Measurements from ENCODE around the gene ATF1. TPM values are rescaled to one million over a fixed set of nuclear protein-coding genes. Genes with fewer than 3 reads are reported as not detected.
"Not testable (repeated sequence)": the region's sequence is repeated elsewhere in the genome, so short reads cannot be mapped to it uniquely, and the experiment has no call there.

ATF1 gene
- total RNA-seq, 2 donors from 2014 or later, result 10.0 to 17.5 TPM

DNA sequence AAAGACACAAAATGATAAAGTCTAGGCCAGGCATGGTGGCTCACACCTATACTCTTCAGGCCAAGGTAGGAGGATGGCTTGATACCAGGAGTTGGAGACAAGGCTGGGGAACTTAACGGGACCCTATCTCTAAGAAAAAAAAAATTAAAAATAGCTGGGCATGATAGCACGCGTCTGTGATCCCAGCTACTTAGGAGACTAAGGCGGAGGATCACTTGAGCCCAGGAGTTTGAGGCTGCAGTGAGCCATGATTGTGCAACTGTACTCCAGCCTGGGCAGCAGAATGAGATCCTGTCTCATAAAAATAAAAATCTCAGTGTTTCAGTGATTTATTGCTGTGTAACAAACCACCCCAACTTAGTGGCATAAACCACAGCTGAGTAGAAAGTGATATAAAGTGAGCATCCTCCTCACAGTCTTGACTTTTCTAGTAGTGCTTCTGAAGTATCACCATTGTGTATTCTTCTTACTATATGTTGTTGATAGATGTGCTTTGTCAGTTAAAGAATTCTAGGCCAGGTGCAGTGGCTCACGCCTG is 10.6 kb upstream of the ATF1 start:
- no peak overlapping the region for H3K4me3 ChIP-seq
- H3K4me1 ChIP-seq, result no peaks in the 10 kb centered on the region
- H3K9me3 ChIP-seq, result no peaks in the 10 kb centered on the region
- no peaks in the 10 kb centered on the region for H3K36me3 ChIP-seq
- TF ChIP-seq, protein P1, sequence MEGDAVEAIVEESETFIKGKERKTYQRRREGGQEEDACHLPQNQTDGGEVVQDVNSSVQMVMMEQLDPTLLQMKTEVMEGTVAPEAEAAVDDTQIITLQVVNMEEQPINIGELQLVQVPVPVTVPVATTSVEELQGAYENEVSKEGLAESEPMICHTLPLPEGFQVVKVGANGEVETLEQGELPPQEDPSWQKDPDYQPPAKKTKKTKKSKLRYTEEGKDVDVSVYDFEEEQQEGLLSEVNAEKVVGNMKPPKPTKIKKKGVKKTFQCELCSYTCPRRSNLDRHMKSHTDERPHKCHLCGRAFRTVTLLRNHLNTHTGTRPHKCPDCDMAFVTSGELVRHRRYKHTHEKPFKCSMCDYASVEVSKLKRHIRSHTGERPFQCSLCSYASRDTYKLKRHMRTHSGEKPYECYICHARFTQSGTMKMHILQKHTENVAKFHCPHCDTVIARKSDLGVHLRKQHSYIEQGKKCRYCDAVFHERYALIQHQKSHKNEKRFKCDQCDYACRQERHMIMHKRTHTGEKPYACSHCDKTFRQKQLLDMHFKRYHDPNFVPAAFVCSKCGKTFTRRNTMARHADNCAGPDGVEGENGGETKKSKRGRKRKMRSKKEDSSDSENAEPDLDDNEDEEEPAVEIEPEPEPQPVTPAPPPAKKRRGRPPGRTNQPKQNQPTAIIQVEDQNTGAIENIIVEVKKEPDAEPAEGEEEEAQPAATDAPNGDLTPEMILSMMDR (IDR thresholded peaks at IDR 0.05), result no peak
- DNase-seq (ENCODE audit: low spot score), result no peak
- H3K27me3 ChIP-seq, result no peaks in the 10 kb centered on the region
- H3K27ac ChIP-seq, result peak overlapping the region in 1 of 2 donors; percentile 76

DNA sequence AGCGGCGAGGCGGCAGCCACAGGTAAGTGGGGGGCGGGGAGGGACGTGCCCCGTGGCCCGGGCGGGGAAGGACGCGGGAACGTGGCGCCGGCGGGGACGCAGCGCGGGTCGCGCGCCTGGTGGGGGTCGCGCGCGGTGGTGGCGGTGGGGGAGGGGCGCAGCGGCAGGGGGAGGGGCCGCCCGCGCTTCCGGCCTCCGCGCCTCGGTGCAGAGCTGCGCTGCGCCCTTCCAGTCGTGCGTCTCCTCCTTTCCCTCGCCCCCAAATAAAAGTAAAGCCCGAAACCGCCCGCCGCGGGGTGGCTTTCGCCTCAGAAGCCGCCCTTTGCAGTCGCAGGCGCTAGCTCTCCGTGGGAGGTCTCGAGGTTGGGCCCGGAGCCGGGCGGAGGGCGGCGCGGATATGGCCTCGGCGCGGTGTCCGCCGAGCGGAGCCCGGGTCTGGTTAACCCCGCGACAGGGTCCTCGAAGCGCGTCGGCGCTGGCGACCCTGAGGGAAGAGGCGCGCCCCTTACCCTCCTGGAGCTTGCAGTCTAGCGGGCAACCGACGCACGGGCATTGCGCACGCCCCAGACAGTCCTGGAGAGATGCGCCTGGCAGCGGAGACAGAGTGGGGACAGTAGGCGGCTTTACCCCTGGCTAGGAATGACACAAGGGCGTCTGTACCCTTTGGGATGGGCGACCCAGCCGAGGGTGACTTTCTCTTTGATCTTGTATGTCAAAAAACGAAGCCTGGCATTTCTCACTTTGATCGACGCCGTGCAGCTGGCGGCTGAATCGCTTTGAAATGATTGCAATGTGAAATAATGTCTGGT is 589 bp downstream of the ATF1 start:
- no peaks in the 10 kb centered on the region for H3K36me3 ChIP-seq
- H3K4me3 ChIP-seq, result peak overlapping the region; percentile 92 to 97
- H3K4me1 ChIP-seq, result peaks cover 0 to 24% of the 10 kb centered on the region in 2 donors
- TF ChIP-seq, protein P1 (IDR thresholded peaks at IDR 0.05), result no peak
- peak overlapping the region; percentile 97 to 98 for H3K27ac ChIP-seq
- H3K27me3 ChIP-seq, result no peaks in the 10 kb centered on the region
- H3K9me3 ChIP-seq, result no peaks in the 10 kb centered on the region
- DNase-seq (ENCODE audit: low spot score), result no peak

DNA sequence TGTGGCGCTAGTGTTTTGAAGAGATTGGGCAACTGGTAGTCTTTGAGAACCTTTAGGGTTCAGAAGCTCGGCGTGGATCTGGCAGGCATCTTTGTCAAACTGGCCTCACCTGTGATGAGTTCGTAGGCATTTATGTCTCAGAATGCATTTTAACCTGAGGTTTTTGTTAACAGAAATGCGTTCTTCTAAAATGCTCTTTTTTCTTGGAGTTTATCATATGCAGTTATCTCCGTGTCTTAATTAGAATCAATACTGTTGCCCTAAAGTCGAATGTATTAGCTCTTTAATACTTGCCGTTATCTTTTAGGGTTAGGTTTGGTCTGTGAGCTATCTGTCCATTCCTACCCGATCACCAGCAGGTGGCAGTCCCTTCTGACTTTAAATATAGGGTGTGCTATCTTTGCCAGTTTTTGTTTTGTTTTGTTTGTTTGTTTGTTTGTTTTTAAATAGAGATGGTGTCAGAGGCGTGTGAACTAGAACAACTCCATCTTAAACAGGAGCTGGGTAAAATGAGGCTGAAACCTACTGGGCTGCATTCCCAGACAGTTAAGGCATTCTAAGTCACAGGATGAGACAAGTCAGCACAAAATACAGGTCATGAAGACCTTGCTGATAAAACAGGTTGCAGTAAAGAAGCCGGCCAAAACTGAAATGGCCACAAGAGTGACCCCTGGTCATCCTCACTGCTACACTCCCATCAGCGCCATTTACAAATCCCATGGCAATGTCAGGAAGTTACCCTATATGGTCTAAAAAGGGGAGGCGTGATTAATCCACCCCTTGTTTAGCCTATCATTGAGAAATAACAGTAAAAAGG is 1.4 kb downstream of the ATF1 start:
- Histone ChIP-seq H3K4me1 (peaks cover 0 to 24% of the 10 kb centered on the region in 2 donors), H3K27me3 (no peaks in the 10 kb centered on the region), H3K36me3 (no peaks in the 10 kb centered on the region), H3K27ac (peak overlapping the region; percentile 97 to 98), H3K4me3 (peak overlapping the region; percentile 92 to 97), H3K9me3 (no peaks in the 10 kb centered on the region)
- TF ChIP-seq, protein P1 (IDR thresholded peaks at IDR 0.05), result peak; percentile 54 to 77
- DNase-seq (ENCODE audit: low spot score), result no peak

DNA sequence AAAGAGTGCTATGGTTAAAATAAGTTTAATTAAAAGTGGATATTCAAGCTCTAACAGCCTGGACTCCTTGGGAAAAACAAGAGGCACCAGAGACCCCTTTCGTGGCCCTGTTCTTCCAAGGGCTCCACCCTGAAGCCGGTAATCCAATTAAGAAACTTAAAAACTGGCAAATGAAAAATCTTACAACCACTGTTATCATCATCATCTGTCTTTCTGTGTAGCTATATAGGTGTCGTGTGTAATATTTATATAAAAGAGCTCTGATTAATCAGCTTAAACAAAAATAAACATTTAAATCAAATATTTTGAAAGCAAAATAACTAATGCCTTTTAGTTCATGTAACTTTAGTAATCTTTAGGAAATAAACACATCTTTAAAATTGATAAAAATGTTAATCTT is 4.5 kb downstream of the ATF1 start:
- Histone ChIP-seq H3K4me1 (peaks cover 0 to 15% of the 10 kb centered on the region in 2 donors), H3K27me3 (no peaks in the 10 kb centered on the region), H3K9me3 (no peaks in the 10 kb centered on the region), H3K4me3 (no peak overlapping the region), H3K36me3 (peaks cover 6% of the 10 kb centered on the region), H3K27ac (peak overlapping the region in 1 of 2 donors; percentile 7)
- TF ChIP-seq, protein P1 (IDR thresholded peaks at IDR 0.05), result no peak
- DNase-seq (ENCODE audit: low spot score), result no peak

DNA sequence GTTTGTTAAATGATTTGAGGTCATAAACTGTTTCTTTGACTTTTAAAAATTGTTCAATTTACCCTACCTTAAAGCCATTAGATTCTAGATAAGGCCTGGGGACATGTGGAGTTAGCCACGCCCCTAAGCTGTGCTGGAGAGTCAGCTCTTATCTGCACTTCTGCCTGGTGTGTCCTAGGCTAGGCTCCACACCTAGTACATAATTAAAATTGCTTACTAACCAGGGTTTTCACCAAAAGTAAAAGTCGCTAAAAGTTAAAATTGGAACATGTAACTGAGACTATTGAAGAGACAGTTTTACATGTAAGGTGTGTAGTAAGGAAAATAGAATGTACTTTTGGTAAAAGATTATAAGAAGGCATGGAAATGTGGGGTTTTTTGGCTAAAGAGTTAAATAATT is 4.9 kb downstream of the ATF1 start:
- not testable (repeated sequence) for H3K27ac ChIP-seq; H3K27me3 ChIP-seq; DNase-seq (ENCODE audit: low spot score)

DNA sequence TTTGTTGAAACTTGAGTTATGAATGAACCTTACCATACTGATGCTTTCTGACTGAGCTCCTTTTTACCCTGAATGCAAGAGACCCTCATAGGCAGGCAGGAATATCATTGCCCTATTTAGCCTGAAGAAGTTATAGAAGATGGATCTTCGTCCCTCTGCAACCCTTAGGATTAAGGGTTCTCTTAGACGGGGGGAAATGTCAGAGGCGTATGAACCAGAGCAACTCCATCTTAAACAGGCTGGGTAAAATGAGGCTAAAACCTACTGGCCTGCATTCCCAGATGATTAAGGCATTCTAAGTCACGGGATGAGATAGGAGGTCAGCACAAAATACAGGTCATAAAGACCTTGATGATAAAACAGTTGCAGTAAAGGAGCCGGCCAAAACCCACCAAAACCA is 7.5 kb downstream of the ATF1 start:
- Histone ChIP-seq H3K4me1 (peaks cover 0 to 6% of the 10 kb centered on the region in 2 donors), H3K9me3 (no peaks in the 10 kb centered on the region), H3K4me3 (no peak overlapping the region), H3K27ac (no peak overlapping the region), H3K36me3 (peaks cover 6% of the 10 kb centered on the region), H3K27me3 (no peaks in the 10 kb centered on the region)
- TF ChIP-seq, protein P1 (IDR thresholded peaks at IDR 0.05), result no peak
- DNase-seq (ENCODE audit: low spot score), result no peak

More for the DNA sequence above, 4.9 kb downstream of the ATF1 start:
- not testable (repeated sequence) for H3K36me3 ChIP-seq, H3K4me3 ChIP-seq, H3K9me3 ChIP-seq
- H3K4me1 ChIP-seq, result peaks cover 0 to 15% of the 10 kb centered on the region in 2 donors
